HG03521 (cell line): ENCODE data around the gene MAN2C1.
"Not testable (repeated sequence)": the region's sequence is repeated elsewhere in the genome, so short reads cannot be mapped to it uniquely, and the experiment has no call there.

ENCODE experiments used
- ATAC-seq: cut with Tn5 transposase; IDR thresholded peaks from one replicate; pipeline ENCODE4 v1.9.1; 2021; ENCODE audit warnings: mild to moderate bottlenecking, moderate library complexity; ENCODE audit not compliant: unreplicated experiment

Gene MAN2C1

DNA sequence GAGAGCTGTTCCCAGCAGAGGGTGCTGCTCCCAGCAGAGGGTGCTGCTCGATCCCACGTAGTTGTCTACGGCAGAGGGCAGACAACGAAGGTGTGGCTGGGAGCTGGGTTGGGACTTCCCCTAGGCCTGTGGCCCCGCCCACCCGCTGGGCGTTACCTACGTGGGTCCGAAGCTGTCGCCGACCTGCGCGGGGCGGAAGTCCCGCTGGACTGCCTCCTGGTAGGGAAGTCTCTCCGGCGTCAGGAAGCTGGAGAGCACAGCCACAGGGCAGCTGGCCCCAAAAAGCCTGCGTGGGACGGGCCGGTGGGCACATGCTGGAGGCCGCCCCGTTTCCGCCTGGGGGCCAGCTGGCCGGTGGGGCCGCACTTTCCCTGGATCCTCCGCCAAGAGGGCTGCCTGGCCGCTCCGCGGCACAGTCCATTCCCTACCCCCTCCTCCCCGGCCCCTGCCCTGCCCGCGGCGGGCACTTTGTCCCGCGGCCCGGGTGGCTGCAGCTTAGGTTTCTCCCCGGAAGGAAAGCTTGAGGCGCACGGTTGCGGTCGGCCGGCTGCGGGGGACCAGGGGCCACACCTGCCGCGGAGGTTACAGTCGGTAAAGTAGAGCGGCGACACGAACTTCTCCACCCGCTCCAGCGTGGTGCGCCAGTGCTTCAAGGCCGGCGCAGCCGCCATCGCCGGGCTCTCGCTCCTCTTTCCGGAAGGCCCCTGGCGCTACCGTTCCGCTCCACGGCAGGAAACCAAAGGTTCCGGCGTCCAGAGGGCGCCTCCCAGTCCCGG lies at the start of gene MAN2C1:
TSS of gene MAN2C1 (minus strand) at position 695 of the 776 bp plus-strand sequence. CDS start at position 671, 24 bp downstream.
- peak; percentile 75 for ATAC-seq

DNA sequence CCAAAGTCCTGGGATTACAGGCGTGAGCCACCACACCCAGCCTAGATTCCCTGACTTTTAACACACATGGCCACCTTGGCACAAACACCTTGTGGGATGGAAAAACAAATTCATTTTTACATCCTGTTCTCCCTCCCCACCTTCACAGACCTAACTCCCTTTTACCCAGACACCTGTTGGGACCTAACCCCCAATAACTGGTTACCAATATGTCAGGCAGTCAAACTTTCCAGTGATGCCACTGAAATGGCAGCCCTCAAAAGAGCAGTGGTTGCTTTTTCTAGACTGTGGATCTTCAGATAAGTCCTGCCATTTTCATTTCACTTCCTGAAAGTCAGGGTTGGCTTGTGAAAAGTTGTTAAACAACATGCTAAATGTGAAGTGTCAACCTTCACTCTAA lies 48.2 kb upstream of the MAN2C1 start:
- no peak for ATAC-seq

DNA sequence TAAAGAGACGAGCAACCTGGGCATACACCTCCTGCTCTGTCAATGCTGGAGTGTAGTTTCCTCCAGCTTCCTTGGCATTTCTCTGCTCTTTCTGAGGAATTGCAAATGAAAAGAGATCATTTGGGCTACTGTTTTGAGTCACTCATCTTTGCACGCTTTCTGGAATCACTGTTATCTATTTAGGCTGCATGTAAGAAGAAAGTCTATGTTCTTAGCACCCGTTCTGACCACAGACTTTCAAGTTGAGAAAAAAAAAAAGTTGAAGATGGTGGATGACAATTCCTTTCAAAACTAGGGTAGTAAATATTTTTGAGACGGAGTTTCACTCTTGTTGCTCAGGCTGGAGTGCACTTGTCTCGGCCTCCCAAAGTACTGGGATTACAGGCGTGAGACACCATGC lies 41.8 kb upstream of the MAN2C1 start:
- ATAC-seq: no peak

DNA sequence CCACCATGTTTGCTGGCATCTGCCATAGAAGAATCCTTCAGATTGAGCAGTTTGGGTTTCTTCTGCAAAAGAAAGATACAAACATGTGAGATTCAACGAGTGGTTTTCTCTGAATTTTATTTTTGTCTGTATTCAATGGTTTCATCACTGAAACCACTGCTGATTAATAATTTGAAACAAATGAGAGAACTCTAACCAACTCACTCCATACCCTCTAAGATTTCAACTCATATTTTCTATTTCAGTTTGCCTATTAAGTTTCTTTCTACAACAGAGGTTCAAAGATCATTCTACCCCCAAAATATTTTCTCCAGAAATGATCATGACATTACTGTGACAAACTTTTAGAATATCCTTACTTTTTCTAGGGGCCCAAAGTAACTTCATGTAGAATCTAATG lies 38.7 kb upstream of the MAN2C1 start:
- ATAC-seq: no peak

DNA sequence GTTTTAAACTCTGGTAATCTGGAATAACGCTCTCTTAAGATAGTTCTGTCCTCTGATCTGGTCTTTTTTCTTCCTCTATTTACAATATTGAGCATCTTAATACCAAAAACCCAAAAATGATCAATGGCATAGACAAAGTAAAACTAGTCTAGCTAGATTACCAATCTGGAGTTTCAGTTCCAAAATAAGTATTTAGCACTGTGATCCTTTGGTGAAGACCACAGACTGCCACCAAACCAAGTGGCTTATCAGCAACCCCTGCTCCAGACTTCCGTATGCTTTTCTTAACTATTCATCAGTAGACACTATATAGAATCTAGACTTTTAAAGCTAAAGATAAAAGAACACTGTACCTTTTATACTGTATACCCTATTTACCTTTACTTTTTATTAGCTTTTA lies 35.5 kb upstream of the MAN2C1 start:
- no peak for ATAC-seq

DNA sequence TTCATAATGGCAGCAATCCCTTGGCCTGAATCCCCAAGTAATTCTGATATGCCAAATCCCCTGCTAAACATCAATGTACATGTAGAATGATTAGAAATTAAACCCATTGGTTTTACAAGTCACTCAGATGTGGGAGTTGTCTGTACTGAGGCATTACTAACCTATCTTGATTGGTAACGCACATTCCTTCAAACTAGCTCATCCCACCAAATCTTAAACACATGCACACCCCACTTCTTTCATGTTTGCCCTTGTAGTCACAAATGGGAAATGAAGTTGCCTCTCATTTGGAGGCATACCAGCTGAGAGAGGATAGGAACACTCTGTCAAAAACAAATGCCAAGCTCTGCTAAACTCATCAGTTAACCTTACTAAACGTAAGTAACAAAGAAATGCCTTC lies 29.1 kb upstream of the MAN2C1 start:
- ATAC-seq: no peak

DNA sequence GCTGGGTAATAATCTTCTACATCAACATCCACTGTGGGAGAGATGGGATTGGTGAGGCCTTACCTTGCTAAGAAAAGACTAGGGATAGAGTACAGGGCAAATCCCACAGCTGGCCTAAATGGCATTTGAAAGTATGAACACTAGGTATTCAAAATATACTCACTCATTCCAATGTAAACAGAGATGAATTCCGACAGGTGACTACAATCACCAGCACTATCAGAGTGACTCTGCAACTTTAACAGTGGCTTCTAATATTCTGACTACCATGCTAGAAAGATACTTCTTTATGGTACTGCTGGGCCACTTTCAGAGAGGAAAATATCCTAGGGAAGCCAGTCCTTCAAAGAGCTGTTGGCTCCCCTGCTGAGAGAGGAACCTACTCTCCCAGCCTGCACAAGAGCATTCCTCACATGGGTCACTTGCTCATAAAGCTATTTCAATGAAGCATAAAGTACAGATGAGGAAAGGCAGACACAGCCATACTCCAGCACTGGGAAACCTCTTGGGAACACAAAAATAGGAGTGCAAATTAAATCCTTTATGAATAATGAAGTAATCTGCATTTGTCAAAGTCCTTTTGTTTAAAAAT lies 21.5 kb upstream of the MAN2C1 start:
- no peak for ATAC-seq

DNA sequence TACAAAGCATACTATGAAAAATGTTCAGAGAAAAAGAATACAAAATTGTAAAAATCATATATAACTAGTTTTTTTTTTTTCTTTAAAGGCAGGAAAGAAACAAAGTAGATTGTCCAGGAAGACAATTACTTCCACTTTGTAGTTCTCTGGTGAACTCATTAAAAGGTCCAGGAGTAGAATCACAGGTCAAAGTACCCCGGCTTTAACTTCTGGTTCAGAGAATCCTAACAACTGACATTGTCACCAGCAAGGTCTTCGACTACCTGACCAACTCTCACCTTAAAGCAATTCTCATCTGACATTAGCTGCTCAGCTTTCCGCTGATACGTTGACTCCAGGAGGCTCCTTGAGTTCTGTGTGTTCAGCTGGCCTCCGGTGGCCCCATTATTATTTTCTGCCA lies 15.6 kb upstream of the MAN2C1 start:
- not testable (repeated sequence) for ATAC-seq

DNA sequence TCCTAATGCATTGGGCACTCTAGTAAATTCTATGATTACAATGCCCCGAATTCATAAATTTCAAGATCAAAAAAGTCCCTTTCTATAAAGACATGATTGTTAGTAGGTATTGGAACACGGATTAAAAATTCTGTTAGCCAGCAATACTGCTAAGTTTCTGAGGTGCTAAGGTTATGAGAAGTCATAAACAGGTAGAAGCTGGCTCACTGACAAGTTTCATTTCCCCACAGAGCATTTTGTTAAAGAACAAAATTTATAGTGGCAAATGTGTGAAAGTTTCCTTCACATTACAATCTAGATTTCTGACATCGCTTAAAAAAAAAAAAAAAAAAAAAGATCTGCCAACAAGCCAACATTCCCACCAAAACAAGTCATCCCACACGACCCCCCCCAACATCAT lies 12.4 kb upstream of the MAN2C1 start:
- no peak for ATAC-seq

DNA sequence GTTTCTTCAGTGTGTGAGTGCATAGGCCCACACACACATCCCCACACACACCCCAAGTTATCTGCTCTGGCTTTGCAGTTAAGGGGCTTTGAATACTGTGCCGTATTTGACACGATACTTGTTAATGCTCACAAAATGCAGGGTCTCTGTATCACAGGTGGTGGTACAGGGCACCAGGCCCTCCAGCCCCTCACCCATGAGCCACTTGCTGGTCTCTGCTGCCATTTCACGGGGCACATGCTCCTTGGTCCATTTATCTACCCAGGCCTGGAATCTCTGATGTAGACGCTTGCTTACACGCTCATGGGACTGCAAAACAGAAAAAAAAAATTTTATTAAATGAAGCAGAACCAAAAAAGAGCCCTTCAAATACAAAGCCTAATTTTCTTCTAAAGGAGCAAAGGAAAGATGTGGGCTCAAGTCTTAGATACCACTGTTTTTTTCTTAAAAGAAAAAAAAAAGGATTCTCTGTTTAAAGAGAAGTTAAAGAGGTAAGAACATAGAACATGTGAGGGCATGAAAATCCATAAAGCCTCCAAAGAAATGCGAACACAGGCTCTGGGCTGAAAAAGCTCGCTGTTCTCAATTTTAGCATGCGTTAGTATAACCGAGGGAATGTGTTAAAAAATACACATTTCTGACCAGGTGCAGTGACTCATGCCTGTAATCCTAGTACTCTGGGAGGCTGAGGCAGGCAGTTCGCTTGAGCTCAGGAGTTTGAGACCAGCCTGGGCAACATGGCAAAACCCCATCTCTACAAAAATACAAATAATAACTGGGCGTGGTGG lies 3.7 kb upstream of the MAN2C1 start:
- ATAC-seq: no peak

DNA sequence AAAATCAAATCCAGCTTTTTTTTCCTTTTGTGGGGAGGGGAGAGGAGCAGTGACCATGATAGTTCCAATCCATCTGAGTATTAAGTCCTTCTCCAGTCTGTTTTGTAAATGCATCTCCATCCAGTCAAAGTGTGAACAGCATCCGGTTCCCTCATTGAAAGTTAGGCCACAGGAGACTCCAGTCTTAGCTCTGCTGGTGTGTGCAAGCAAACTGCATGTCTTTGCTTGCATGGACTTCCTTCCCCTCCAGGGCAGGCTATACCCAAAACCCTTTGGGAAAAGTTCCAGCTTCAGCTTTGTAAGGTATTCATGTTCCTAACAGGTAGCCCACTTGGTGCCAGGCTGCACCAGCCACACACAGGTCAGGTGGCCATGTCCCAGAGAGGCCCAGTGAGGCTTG lies 3.1 kb upstream of the MAN2C1 start:
- ATAC-seq: no peak

DNA sequence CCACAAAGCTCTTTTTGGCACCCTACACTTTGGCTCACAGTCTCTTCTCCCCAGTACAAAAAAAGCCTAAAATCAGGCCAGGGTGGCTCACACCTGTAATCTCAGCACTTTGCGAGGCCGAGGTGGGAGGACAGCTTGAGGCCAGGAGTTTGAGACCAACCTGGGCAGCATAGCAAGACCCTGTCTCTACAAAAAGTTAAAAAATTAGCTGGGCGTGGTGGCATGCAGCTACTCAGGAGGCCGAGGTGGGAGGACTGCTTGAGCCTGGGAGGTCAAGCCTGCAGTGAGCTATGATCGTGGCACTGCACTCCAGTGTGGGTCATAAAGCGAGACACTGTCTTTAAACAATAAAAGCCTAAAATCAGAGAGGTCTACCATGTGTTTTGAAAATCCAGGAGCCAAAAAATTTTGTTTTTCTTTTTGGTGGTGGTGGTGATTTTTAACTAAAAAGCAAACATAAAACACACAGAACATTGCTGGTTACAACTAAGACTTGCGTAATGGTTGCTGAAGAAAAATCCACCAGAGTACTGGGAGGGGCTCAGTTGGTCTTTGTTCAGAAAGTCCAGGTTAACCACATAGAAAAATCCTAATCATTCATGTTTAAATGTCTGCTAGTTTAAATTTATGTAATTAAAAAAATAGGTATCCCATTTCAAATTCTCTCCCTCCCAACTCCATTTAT lies 1.6 kb upstream of the MAN2C1 start:
- ATAC-seq: no peak

DNA sequence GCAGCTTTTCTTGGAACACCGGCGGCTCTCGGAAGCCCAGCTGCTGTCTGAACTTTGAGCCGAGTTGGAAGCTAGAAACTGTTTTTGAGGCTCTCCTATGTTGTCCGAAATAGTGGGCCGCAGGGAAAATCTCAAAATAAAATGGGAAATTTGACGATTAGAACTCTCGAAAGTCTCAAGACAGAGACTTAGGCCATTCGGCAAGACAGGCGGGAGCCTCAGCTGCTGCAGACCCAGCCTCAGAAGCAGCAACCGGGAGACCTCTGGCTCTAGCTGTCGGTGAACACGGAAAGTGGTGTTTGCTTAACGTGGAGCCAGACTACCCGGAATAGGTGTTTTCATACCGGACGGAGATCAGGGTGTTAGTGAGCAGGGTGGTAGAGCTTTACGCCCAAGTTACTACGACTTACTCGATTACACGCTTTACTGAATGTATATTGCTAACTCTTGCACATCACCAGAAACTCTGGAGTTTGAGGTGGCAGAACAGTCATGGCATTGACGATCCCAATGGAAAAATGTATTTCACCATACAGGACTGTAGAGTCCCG lies 357 bp upstream of the MAN2C1 start:
- ATAC-seq: no peak

DNA sequence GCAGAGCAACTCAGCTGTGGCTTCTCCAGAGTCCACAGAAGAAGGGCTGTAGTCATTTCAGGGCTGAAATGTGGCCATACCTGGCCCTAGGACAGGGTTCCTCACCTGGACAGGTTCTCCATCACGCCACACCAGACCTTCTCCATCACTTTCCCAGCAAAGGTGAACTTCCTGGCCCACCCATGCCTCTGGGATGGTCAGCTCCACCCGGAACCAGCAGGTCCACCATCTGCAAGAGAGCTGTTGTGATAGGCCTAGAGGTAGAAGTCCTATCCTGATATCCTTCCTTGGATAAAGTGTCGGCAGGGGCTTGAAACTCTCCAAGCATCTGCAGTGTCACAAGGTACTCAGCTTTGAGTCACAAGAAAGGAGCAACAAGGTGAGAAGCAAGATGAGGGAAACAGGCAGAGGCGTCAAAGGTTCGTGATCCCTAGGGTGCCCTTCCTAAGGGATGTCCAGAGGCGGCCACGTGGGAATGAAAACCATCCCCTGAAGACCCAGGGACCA lies 948 bp downstream of the MAN2C1 start:
- no peak for ATAC-seq

DNA sequence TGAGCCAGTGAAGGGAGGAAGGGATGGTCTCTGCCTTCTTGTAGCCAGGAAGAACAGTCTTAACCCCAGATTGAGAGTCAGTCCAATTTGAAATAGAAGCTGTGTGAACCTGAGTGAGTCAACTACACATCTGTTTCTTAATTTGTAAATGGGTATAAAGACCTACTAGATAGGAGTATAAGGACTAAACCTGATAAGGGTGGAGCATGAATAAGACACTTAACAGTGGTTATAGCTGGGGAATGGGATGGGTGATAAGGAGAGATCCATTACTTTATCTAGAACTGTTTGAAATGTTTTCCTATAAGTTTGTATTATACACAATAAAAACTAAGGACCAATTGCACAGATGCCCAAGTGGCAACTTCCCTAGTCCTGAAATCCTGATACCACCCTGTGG lies 1.4 kb downstream of the MAN2C1 start:
- ATAC-seq: no peak

DNA sequence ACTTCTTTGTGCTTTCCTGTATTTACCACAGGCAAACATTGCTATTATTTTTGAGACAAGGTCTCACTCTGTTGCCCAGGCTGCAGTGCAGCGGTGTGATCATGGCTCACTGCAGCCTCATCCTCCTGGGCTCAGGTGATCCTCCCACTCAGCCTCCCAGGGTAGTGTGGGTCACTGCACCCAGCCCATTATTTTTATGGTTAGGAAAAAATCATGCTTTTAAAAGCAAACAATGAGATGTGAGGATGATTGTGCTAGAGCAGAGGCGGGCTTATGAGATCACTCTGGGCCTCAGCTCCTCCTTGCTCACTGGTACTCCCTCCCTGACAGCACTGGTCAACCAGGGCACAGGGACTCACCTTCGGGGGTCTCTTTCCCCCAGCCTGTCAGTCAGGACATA lies 2.2 kb downstream of the MAN2C1 start:
- no peak for ATAC-seq

DNA sequence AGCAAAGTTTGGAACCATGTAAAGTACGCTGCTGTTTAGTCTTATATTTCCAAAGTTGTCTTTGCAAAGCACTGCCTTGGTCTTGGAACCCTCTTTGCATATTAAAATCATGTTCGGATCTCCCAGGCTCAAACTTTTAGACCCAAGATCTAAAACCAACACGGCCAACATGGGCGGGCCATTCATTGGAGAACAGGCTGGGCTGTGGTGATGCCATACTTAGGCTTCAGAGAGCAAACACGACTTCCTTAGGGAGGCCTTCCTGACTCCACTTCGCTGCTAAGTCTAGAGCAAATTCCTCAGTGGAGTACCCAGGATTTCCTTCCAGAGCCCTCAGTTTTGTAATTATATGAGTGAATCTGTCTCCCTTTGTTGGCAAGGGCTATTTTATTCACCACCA lies 3.5 kb downstream of the MAN2C1 start:
- ATAC-seq: no peak

DNA sequence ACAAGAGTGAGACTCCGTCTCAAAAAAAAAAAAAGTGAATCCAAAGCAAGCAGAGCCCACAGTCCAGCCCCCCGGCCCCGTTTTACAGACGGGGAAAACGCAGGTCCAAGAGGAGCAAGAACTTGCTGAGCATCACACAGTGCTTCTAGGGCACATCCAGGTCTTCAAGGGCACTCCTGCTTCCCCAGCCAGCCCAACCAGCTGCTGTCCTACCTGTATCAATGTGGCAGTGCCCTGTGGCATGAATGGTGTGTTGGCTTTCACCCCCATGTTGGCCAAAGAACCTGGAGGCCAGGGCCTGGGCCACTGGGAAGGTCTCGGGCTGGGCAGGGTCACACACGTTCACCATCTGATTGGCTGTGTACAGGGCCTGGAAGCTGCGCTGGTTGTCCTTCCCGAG lies 4.6 kb downstream of the MAN2C1 start:
- ATAC-seq: no peak

DNA sequence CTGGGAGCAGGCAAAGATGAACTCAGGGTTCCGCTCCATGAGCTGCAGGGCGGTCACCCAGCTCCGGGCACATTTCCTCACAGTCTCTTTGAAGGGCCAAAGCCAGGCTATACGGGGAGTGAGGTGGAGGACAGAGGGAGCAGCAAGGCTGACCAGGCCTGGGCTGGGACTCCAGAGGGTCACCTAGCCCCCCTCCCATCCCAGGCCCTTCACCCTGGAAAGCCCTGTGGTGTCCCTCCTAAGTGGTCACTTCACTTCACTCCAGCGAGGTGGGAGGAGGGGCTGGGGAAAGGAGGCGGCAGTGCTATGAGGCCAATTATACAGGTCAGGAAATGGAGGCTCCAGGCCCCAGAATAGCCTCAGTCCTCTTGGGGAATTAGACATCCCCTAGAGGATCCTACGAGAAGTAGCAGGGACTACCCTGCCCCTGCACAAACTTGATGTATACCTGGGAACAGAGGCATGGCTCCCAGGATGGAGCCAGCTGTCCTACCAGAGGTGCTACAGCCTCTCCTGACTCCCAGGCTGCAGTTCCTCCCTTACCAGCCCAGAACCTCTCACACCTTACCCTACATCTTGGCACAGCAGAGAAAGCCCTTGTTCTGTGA lies 5.7 kb downstream of the MAN2C1 start:
- no peak for ATAC-seq

DNA sequence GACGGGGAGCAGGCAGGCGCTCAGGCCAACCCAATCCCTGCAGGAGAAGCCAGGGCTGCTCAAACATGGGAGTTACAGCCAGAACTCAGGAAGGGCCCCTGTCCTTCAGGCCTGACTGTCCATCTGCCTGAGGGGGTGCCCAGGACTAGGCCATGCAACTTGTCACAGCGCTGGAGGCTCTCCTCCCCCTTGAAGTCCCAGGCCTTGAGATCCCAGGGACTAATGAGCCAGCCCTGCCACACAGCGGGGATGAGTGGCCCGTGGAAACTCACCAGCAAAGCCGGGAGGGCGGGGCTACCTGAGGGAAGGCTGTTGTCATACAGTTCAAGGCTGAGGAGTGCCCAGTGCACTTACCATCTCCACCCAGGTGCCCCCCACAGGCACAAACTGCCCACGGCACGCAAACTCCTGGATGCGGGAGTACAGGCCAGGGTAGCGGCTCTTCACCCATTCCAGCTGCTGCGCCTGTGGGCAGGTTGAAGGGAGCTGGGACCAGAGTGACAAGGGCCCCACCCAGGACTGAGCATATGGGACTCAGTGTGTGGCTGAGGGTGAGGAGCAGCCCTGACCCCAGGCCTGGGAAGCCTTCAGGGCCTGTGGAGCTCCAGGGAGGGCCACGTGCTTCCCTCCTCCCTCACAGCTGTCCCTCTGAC lies 6.3 kb downstream of the MAN2C1 start:
- no peak for ATAC-seq
